T-helper 17 cell (primary cell): ENCODE data around the gene RAD51B. TPM values are rescaled to one million over a fixed set of nuclear protein-coding genes. Genes with fewer than 3 reads are reported as not detected.
A peak's percentile ranks its signal among the peaks of the same experiment; 100 is the strongest.

Experiments
- ATAC-seq: fragments of 150-1000 bp; cut with Tn5 transposase; 2 replicates; pipeline ENCODE4 v1.10.0; 2021; ENCODE audit warnings: mild to moderate bottlenecking, moderate library complexity
- DNase-seq, 3 donors: peaks; one replicate each; pipeline versions ENCODE4 v3.0.0 to v3.0.0-alpha.2; 2020 to 2021
- H3K9me3 ChIP-seq: one replicate; pipeline ENCODE4 v1.7.0; 2013; ENCODE audit warnings: low read length, mild to moderate bottlenecking; ENCODE audit not compliant: control insufficient read depth, poor library complexity, severe bottlenecking
- H3K27ac Mint-ChIP-seq: one replicate; pipeline ENCODE4 v1.8.0; 2022; ENCODE audit warnings: mild to moderate bottlenecking, moderate library complexity, mixed read lengths
- H3K27me3 Mint-ChIP-seq: one replicate; pipeline ENCODE4 v1.8.0; 2022; ENCODE audit warnings: mixed read lengths
- H3K36me3 Mint-ChIP-seq: one replicate; pipeline ENCODE4 v1.8.0; 2022; ENCODE audit warnings: low read depth, mixed read lengths
- H3K4me1 Mint-ChIP-seq: one replicate; pipeline ENCODE4 v1.8.0; 2022; ENCODE audit warnings: mild to moderate bottlenecking, mixed read lengths
- H3K4me3 Mint-ChIP-seq: one replicate; pipeline ENCODE4 v1.8.0; 2022; ENCODE audit warnings: mild to moderate bottlenecking, moderate library complexity, mixed read lengths
- total RNA-seq, 4 donors: library from RNA in 2 of 4; stranded (reverse) in 2 of 4; gene quantifications; one replicate each; pipeline ENCODE4 v1.2.3 and lab custom pipeline; 2022 to 2026

RAD51B gene
- total RNA-seq, 2 donors from 2014 or later = 17.0 to 20.7 TPM

DNA sequence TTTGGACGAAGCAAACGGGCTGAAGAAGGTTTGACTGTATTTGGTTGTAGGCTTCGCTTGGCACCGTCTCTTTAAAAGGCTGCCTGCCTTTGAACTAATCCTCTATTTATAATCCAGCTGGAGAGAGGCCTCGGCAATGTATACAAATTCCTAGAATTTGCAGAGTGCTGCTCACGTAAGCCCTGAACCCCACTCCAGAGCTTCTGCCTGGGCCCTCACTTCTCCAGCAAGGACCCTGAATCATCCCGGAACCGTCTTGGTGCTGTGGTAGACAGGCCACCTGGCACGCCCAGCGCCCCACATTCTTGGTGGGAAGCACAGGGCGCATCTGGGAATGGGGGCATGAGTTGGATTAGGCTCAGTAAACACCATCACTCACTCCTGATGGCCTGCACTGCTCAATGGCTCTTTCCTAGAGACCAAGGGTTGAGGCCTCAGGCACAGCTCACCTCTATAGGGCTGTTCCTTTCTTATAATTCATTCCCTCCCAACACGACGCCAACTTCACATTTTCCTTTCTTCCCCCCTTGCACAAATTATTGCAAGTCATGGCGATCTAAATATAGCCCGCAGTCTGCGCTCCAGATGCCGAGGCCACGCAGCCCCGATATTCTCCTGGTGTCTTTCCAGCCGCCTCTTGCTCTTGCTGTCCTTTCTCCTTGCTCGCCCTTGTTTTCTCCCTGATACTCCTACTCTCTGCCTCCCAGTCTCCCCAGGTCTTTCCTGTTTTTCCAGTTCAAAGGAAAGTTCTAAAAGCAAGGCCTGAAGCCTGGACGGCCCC, 832.3 kb downstream of the RAD51B start:
- ATAC-seq (no peak), DNase-seq (no peak)
- Mint-ChIP-seq H3K4me1 (peaks cover 8% of the 10 kb centered on the region), H3K36me3 (no peaks in the 10 kb centered on the region), H3K27ac (peak overlapping the region; percentile 1), H3K27me3 (no peaks in the 10 kb centered on the region), H3K4me3 (no peak overlapping the region)
- no peaks in the 10 kb centered on the region for H3K9me3 ChIP-seq

DNA sequence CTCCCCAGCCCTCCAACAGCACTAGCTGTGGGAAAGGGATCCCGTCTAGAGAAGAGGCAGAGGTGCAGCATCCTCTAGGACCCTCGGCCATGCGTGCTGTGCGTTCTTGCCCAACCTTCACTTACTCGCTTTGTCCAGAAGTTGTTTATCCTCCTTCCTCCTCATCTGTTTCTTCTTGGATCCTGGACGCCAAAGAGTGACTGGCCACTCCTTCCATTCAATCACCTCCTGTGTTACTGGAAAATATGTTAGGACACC, 832.8 kb downstream of the RAD51B start:
- H3K27ac Mint-ChIP-seq = peak overlapping the region; percentile 1
- H3K36me3 Mint-ChIP-seq = no peaks in the 10 kb centered on the region
- H3K4me3 Mint-ChIP-seq = no peak overlapping the region
- ATAC-seq (no peak), DNase-seq (no peak)
- no peaks in the 10 kb centered on the region for H3K27me3 Mint-ChIP-seq
- H3K4me1 Mint-ChIP-seq = peaks cover 8% of the 10 kb centered on the region
- H3K9me3 ChIP-seq = no peaks in the 10 kb centered on the region

DNA sequence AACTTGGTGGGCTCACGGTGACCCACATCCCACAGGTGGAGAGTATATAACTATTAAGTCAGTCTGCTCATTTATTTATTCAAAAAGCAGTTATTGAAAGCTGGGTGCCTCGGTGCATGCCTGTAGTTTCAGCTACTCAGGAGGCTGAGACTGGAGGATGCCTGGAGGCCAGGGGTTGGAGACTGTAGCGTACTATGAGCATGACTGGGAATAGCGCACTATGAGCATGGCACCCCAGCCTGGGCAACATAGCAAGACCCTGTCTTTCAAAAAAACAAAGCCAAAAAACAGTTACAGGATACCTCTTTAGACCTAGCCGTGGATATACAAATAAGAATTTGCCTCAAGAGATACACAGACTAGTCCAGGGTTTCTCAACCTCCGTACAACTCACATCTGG, 833.5 kb downstream of the RAD51B start:
- no peak for ATAC-seq
- no peak overlapping the region for H3K4me3 Mint-ChIP-seq
- peaks cover 8% of the 10 kb centered on the region for H3K4me1 Mint-ChIP-seq
- H3K9me3 ChIP-seq = no peaks in the 10 kb centered on the region
- H3K27ac Mint-ChIP-seq = peak overlapping the region; percentile 1
- no peaks in the 10 kb centered on the region for H3K27me3 Mint-ChIP-seq
- no peaks in the 10 kb centered on the region for H3K36me3 Mint-ChIP-seq
- no peak for DNase-seq

DNA sequence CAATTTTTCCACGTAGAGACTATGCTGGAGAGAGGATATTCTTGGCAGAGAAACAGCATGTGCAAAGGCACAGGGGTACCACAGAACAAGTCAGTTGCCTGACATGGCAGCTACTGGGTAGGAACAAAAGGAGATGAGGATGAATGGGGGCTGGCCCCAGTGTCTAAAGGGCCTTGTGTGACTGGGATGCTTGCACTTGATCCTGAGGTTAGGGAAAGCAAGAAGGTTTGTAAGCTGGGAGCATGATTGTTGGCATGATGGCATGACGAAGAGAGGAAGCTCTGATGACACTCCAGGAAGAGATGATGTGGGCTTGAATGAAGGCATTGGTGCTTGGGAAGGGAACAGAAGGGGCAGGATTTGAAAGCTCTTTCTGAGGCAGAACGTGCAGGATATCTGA, 834.2 kb downstream of the RAD51B start:
- Mint-ChIP-seq H3K4me1 (peaks cover 11% of the 10 kb centered on the region), H3K4me3 (no peak overlapping the region), H3K27ac (peak overlapping the region; percentile 6)

DNA sequence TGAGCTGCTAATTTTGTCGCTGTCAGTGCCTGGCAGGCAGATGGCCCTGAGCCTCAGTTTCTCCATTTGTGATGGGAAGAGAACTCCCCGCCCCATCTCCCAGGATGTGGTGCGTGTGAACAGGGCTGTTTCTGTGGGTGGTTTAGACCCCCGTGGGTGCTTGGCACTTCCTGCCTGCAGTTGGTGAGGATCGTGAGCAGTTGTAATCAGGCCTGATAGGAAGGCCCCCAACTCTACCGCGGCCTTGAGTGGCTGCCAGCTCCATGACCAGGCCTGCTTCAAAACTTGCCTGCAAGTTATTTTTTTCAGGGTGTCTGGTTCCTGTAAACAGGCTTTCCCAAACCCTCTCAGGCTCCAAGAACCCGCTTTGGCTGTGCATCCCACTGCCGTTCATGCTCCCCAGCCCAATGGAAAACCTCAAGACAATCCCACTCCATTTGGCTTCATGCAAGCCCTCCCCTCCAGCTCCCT, 834.9 kb downstream of the RAD51B start:
- no peaks in the 10 kb centered on the region for H3K9me3 ChIP-seq
- Mint-ChIP-seq H3K4me1 (peaks cover 11% of the 10 kb centered on the region), H3K36me3 (no peaks in the 10 kb centered on the region), H3K27me3 (no peaks in the 10 kb centered on the region), H3K4me3 (no peak overlapping the region), H3K27ac (peak overlapping the region; percentile 16)
- no peak for ATAC-seq
- no peak for DNase-seq

More for the DNA sequence above, 834.2 kb downstream of the RAD51B start:
- no peak for ATAC-seq
- H3K27me3 Mint-ChIP-seq = no peaks in the 10 kb centered on the region
- DNase-seq = no peak
- H3K9me3 ChIP-seq = no peaks in the 10 kb centered on the region
- H3K36me3 Mint-ChIP-seq = no peaks in the 10 kb centered on the region

DNA sequence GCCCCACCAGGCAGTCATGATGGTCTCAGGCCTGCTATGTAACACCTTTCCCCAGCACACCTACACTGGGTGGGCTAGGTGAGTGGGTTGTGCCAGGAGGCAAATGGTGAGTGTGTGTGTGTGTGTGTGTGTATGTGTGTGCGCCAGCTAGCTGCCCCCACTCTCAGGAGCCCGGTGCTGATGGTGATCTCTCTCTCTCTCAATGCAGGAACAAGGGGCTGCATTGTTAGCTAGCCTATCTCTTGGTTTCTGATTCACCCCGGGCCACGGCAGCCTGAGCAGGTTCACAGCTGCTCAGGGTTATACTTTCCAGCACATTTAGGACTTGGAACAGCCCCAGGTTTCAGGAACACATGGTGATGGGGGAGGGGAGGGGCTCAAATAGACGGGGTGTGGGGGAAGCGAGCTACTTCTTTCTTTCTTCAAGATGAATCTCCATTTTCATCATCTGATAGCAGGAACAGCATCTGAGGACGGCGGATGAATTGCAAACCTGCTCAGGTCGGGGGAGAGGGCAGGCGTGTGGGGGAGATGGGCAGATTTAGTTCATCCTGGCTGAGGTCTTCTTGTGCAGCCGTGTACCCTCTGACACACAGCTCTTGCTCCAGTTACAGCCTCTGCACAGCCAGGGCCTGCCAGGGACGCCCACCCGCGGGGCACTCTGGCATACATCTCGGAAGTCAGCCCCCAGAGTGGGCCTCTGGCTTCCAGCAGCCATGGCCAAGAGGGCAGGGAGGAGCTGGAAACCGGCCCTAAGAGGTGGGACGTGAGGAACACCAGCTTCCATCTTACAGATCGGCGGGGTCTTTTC, 835.6 kb downstream of the RAD51B start:
- H3K27me3 Mint-ChIP-seq = no peaks in the 10 kb centered on the region
- DNase-seq = no peak
- no peaks in the 10 kb centered on the region for H3K9me3 ChIP-seq
- H3K36me3 Mint-ChIP-seq = no peaks in the 10 kb centered on the region
- peaks cover 9% of the 10 kb centered on the region for H3K4me1 Mint-ChIP-seq
- ATAC-seq = no peak
- peak overlapping the region; percentile 16 for H3K27ac Mint-ChIP-seq
- H3K4me3 Mint-ChIP-seq = no peak overlapping the region

DNA sequence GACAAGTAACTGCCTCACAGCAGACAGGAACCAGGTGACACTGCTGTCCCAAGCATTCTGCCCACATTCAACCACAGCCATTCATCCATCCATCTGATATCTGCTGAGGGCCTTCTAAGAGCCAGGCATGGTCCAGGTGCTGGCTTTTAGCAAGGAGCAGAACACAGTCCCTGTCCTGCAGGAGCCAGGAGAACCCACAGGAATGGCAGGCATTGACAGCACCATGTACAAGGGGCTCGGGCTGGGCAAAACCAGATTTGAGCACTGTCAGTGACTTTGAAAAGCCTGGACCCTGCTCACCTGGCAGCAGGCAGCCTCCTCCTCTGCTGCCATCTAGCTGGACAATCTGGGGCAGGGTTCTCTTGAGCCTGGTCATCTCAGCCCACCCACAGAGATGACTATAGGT, 836.3 kb downstream of the RAD51B start:
- no peak for DNase-seq

DNA sequence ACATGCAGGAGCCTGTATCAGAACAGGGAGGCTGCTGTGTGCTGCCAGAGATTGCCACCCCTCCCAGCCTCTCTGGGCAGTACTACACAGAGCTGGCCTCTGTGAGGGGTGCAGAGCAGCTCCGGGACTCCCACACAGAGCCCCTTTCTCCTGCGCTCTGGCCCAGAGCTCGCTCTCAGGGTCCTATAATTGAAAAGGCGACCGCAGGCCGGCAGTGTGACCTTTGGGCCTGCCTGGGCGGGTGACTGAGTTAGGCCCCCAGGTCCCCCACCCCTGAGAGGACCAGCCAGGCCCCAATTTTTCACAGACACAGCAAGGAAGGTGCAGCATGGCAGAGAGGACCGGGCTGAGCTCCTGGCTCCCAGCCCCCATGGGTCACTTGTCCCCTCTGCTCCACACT, 836.9 kb downstream of the RAD51B start:
- Mint-ChIP-seq H3K27me3 (no peaks in the 10 kb centered on the region), H3K36me3 (no peaks in the 10 kb centered on the region), H3K4me3 (no peak overlapping the region), H3K4me1 (peaks cover 5% of the 10 kb centered on the region), H3K27ac (no peak overlapping the region)
- no peaks in the 10 kb centered on the region for H3K9me3 ChIP-seq
- no peak for ATAC-seq
- no peak for DNase-seq

More for the DNA sequence above, 836.3 kb downstream of the RAD51B start:
- Mint-ChIP-seq H3K27me3 (no peaks in the 10 kb centered on the region), H3K4me3 (no peak overlapping the region), H3K4me1 (peaks cover 5% of the 10 kb centered on the region), H3K27ac (no peak overlapping the region), H3K36me3 (no peaks in the 10 kb centered on the region)
- no peak for ATAC-seq
- no peaks in the 10 kb centered on the region for H3K9me3 ChIP-seq

DNA sequence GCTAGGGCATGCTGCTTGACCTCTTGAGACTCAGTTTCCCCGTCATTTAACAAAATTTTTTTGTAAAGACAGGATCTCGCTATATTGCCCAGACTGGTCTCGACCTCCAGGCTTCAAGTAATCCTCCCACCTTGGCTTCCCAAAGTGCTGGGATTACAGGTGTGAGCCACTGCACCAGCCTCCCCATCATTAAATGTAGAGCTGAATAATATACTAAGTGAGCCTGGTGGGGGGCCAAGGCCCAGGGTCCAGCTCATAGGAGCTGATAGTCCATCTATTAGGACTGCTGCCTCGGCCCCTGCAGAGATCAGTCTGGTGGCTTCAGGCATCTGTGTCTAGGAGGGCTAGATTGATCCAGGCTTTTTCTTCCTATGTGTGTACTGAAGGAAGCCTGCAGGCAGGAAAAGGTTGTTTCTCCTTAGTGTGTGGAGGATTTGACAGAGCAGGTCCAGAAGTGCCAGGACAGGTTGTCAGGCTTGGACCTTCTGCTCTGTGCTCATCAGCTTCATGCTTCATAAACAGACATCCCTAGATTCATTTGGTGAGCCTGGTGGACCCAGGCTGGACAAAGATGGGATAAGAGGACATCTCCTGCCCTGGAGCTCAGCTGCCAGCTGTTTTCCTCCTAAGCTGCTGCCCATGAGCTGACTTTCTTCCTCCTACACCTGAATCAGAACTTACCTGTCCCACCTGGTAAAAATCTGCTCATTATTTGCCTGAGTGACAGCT, 837.9 kb downstream of the RAD51B start:
- Mint-ChIP-seq H3K36me3 (no peaks in the 10 kb centered on the region), H3K4me3 (no peak overlapping the region), H3K27me3 (no peaks in the 10 kb centered on the region), H3K4me1 (peaks cover 11% of the 10 kb centered on the region), H3K27ac (no peak overlapping the region)
- no peaks in the 10 kb centered on the region for H3K9me3 ChIP-seq
- DNase-seq (no peak), ATAC-seq (no peak)

DNA sequence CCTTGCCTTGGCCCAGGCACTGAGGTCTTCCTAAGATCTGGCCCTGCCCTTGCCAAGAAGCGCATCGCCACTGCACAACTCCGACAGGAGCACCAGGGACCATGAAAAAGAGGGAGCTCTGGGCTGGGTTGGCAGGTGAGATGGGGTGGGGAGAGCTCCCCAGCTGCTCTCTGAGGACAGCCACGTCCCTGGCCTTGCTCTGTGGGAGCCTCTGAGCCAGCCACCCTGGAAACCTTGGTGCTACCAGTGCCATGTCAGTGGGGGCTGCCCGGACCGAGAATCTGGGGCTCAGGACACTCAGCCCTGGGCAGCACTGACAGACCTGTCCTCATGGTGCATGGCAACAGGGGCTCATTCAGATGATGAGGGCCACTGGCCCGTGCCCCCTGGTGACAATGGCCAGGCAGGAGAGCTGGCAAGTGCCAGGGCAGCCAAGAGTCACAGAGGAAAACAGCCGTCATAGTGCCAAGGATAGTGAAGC, 838.5 kb downstream of the RAD51B start:
- Mint-ChIP-seq H3K36me3 (no peaks in the 10 kb centered on the region), H3K27ac (no peak overlapping the region), H3K4me1 (peaks cover 16% of the 10 kb centered on the region), H3K27me3 (no peaks in the 10 kb centered on the region), H3K4me3 (no peak overlapping the region)
- DNase-seq (no peak), ATAC-seq (no peak)
- no peaks in the 10 kb centered on the region for H3K9me3 ChIP-seq

DNA sequence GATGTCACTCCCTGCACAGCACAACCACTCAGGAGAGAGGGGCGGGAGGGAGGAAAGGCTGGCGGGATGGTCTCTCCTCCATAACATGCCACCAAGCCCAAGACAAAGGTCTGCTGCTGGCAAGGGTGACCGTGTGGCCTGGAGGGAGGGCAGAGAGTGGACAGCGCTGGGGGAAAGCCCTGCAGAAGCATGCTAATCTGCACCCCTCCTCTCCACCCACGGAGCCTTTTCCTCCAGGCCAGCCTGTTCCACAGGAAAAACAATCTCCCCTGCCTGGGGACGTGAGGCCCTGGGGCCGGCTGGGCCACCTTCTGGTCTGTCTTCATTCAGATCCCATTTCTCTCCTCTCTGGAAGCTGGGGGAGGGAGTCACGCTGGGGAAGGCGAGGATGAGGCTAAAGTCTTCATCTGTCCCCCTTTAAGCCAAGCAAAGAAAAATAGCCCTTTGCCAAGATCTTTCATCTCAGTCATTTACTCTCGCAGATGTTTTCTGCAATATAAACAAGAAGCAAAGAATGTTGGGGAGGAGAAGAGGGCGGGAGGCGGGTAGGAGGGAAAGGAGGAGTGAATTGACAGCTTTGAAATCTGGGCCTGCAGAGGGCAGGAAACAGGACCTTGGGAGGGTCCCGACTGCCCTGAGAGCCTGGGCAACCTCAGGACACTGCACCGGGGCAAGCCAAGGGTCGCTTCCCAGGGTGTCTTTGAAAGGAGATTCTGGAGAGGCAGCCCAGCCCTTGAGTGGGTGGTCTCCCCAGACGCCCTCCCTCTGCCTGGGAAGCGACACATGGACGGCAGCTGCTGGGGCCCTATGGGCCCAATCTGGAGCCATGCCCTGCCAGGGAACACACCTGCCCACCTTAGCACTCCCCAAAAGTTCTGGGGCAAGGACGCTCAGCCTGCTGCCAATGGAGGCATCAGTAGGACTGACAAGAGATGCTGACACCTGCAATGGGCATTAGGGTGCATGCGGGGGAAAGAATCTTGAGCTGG, 839.7 kb downstream of the RAD51B start:
- H3K36me3 Mint-ChIP-seq = peaks cover 2% of the 10 kb centered on the region
- no peak for ATAC-seq
- peaks cover 26% of the 10 kb centered on the region for H3K4me1 Mint-ChIP-seq
- no peak overlapping the region for H3K4me3 Mint-ChIP-seq
- no peaks in the 10 kb centered on the region for H3K9me3 ChIP-seq
- no peak overlapping the region for H3K27ac Mint-ChIP-seq
- no peaks in the 10 kb centered on the region for H3K27me3 Mint-ChIP-seq
- DNase-seq = no peak

DNA sequence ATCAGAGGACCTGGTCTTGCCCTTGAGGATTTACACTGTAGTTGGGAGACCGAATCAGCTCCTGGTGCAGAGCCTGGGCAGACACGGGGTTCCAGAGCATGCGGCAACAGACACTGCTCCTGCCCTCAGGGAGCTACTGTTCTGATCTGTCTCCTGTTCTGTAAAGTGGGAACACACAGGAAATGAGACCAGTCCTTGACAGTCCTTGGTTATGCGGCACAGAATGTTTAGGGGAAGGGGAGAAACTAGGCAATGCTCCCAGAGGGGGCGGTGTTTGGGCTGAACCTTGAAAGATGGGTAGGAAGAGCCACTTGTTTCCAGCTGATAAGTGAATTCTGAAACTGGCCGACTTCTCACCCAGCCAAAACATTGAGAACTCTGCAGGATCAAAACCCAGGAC, 840.9 kb downstream of the RAD51B start:
- Mint-ChIP-seq H3K4me3 (no peak overlapping the region), H3K4me1 (peaks cover 33% of the 10 kb centered on the region), H3K36me3 (peaks cover 2% of the 10 kb centered on the region), H3K27me3 (no peaks in the 10 kb centered on the region), H3K27ac (no peak overlapping the region)
- DNase-seq = no peak
- ATAC-seq = no peak
- no peaks in the 10 kb centered on the region for H3K9me3 ChIP-seq
